ENCODE data around the gene UBL5.

Gene UBL5

DNA sequence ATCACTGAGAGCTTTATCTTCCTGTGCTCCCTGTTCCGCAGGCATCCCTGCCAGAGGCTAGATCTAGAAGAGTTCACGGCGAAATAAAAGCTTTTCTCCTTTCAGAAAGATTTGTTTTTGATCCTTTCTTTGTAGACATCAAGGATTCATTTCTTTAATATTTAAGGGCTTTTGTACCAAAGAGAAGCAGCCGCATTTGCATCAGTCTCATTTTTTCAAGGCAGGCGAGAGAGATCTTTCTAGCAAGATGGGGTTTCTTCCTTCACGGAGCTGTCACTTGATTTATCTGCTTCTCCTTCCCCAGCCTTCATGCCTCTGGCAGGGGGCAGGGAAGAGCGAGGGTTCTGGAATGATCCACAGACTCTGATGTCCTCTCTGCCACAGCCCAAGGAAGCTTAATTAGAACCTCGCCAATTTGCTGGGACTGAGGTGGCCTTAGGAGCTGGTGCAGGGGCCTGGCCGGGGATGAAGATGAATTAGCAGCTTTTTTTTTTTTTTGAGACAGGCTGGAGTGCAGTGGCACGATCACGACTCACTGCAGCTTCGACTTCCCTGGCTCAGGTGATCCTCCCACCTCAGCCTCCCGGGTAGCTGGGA lies 47.4 kb downstream of the UBL5 start:
- H3K4me3 ChIP-seq (ENCODE audit: control insufficient read depth, low read depth, low read length): no peak overlapping the region
- TF ChIP-seq, protein P1, sequence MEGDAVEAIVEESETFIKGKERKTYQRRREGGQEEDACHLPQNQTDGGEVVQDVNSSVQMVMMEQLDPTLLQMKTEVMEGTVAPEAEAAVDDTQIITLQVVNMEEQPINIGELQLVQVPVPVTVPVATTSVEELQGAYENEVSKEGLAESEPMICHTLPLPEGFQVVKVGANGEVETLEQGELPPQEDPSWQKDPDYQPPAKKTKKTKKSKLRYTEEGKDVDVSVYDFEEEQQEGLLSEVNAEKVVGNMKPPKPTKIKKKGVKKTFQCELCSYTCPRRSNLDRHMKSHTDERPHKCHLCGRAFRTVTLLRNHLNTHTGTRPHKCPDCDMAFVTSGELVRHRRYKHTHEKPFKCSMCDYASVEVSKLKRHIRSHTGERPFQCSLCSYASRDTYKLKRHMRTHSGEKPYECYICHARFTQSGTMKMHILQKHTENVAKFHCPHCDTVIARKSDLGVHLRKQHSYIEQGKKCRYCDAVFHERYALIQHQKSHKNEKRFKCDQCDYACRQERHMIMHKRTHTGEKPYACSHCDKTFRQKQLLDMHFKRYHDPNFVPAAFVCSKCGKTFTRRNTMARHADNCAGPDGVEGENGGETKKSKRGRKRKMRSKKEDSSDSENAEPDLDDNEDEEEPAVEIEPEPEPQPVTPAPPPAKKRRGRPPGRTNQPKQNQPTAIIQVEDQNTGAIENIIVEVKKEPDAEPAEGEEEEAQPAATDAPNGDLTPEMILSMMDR (IDR thresholded peaks at IDR 0.05; ENCODE audit: control insufficient read depth, insufficient read depth, low read depth, low read length, missing control alignments): no peak
- DNase-seq (ENCODE audit: low read depth): no peak

GRCh38 chr19:9875796-9876195 lies 48.1 kb downstream of the UBL5 start:
- TF ChIP-seq, protein P1 (IDR thresholded peaks at IDR 0.05; ENCODE audit: control insufficient read depth, insufficient read depth, low read depth, low read length, missing control alignments): no peak
- no peak overlapping the region for H3K4me3 ChIP-seq (ENCODE audit: control insufficient read depth, low read depth, low read length)
- no peak for DNase-seq (ENCODE audit: low read depth)

GRCh38 chr19:9877780-9878510 lies 50.2 kb downstream of the UBL5 start:
- no peak for DNase-seq (ENCODE audit: low read depth)
- TF ChIP-seq, protein P1 (IDR thresholded peaks at IDR 0.05; ENCODE audit: control insufficient read depth, insufficient read depth, low read depth, low read length, missing control alignments): no peak

DNA sequence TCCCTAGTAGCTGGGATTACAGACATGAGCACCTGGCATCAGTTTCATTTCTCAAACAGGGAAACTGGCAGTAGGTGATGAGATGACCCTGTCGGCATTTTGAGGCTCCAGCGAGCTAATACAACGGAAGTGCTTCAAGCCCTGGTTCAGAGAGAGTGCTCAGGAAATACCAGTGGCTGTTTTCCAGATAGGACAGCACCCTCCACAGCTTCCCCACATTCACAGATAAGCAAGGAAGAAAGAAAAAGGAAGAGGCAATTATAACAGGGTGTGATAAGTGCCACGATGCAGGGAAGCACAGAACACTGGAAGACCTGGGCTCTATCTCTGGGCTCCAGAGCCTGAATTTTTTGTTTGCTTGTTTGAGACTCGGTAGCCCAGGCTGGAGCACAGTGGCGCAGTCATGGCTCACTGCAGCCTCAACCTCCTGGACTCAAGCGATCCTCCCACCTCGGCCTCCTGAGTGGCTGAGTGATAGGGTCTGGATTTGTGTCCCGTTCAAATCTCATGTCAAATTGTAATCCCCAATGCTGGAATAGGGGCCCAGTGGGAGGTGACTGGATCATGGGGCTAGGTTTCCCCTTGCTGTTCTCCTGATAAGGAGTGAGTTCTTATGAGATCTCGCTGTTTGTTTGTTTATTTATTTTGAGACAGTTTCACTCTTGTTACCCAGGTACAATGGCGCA lies 50.9 kb downstream of the UBL5 start:
- no peak for DNase-seq (ENCODE audit: low read depth)
- H3K4me3 ChIP-seq (ENCODE audit: control insufficient read depth, low read depth, low read length): no peak overlapping the region
- TF ChIP-seq, protein P1 (IDR thresholded peaks at IDR 0.05; ENCODE audit: control insufficient read depth, insufficient read depth, low read depth, low read length, missing control alignments): no peak

More at GRCh38 chr19:9877780-9878510, 50.2 kb downstream of the UBL5 start:
- H3K4me3 ChIP-seq (ENCODE audit: control insufficient read depth, low read depth, low read length): no peak overlapping the region

Measured in AG09309 (cell line).